ENCODE results near the gene THOC7. TPM values are rescaled to one million over a fixed set of nuclear protein-coding genes. Genes with fewer than 3 reads are reported as not detected.

Gene THOC7
- total and polyA plus RNA-seq, 4 experiments from 2014 or later: 40.2 to 142 (median 62.8) TPM

DNA sequence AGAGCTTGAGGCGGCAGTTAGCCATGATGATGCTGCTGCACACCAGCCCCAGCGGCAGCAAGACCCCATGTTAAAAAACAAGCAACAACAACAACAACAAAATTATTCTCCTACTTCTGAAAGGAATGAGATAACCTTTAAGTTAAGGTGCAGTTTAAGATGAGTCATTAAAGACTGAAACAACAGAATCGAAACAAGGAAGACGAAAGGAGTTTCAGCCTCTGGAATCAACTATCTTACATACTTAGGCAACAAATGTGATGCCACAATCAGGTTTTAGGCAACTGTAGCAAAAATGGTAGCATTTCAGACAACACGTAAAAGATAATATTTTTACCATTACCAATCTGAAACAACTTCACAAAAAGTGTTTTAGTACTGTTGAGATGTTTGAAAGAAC, 36.4 kb upstream of the THOC7 start:
- Mint-ChIP-seq H3K4me3 (no peak overlapping the region), H3K9me3 (peaks cover 0 to 1% (median 0%) of the 10 kb centered on the region in 8 donors), H3K36me3 (peaks cover 32 to 33% of the 10 kb centered on the region in 2 donors), H3K27ac (peak overlapping the region in 4 of 7 donors; percentile 13 to 78 (median 64)), H3K27me3 (no peaks in the 10 kb centered on the region), H3K4me1 (peaks cover 24 to 27% (median 26%) of the 10 kb centered on the region in 4 donors)
- POLR2A ChIA-PET (ENCODE audit: partially characterized antibody): interaction anchor here (0.7 kb wide), 1 partner anchor 12 kb away, joined by 3 read pairs; the partner anchor contains the start of gene SCAANT1
- DNase-seq: no peak
- H3K9me3 ChIP-seq (ENCODE audit: control insufficient read depth in 1 of 2, low read length in 2 of 2): no peaks in the 10 kb centered on the region
- CTCF ChIA-PET (ENCODE audit: partially characterized antibody): no interaction called here
- no peaks in the 10 kb centered on the region for H3K27me3 ChIP-seq (ENCODE audit: insufficient read depth, low read length)
- H3K27ac ChIP-seq (ENCODE audit: low read depth, low read length): no peak overlapping the region
- H3K4me1 ChIP-seq (ENCODE audit: insufficient read depth, low read length): peaks cover 15% of the 10 kb centered on the region
- intact Hi-C loops (cut with micrococcal nuclease): no loop called here
- H3K4me3 ChIP-seq (ENCODE audit: low read length in 2 of 2): no peak overlapping the region
- peaks cover 9% of the 10 kb centered on the region for H3K36me3 ChIP-seq (ENCODE audit: insufficient read depth, low read length)

DNA sequence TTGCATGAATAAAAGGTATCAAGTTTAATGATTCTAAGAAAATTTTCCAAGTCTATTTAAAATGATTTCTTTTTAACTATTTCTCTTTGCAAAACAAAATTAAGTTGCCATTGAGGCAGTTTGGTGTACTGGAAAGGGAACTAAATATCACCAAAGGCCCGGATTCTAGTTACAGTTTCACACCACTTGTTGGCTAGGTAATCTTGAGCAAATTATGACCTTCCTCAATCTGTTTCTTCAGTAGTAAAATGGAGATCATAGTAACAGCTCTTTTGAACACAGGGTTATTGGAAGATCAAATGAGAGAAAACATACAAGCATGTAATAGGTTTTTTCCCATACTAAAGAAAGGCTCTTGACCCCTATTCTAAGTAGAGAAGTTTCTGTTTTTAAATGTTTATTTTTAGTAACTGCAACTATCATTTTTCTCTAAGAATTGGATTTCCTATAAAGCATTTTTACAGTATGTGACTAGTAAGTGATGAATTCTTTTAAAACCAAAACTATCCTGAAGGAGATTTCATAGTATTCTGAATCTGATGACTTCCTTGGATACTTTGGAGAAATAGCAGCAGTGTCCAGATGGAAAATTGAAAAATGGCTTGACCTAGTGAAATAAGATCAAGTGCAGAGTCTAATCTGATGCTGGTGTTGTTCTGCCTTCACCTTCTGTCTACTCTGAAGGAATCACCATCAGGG, 32.9 kb upstream of the THOC7 start:
- Histone ChIP-seq H3K4me3 (ENCODE audit: low read length in 2 of 2) (no peak overlapping the region), H3K4me1 (ENCODE audit: insufficient read depth, low read length) (peaks cover 22% of the 10 kb centered on the region), H3K27me3 (ENCODE audit: insufficient read depth, low read length) (no peaks in the 10 kb centered on the region), H3K36me3 (ENCODE audit: insufficient read depth, low read length) (peaks cover 9% of the 10 kb centered on the region), H3K9me3 (ENCODE audit: control insufficient read depth in 1 of 2, low read length in 2 of 2) (no peaks in the 10 kb centered on the region), H3K27ac (ENCODE audit: low read depth, low read length) (no peak overlapping the region)
- ChIA-PET POLR2A (ENCODE audit: partially characterized antibody) (no interaction called here), CTCF (ENCODE audit: partially characterized antibody) (no interaction called here)
- peaks cover 0 to 1% (median 0%) of the 10 kb centered on the region in 8 donors for H3K9me3 Mint-ChIP-seq
- intact Hi-C loops (cut with micrococcal nuclease): no loop called here
- H3K36me3 Mint-ChIP-seq: peaks cover 27 to 30% of the 10 kb centered on the region in 2 donors
- no peak for DNase-seq
- H3K4me1 Mint-ChIP-seq: peaks cover 41 to 61% (median 52%) of the 10 kb centered on the region in 4 donors
- no peaks in the 10 kb centered on the region for H3K27me3 Mint-ChIP-seq
- H3K4me3 Mint-ChIP-seq: no peak overlapping the region
- peak overlapping the region in 6 of 7 donors; percentile 37 to 79 (median 62) for H3K27ac Mint-ChIP-seq

DNA sequence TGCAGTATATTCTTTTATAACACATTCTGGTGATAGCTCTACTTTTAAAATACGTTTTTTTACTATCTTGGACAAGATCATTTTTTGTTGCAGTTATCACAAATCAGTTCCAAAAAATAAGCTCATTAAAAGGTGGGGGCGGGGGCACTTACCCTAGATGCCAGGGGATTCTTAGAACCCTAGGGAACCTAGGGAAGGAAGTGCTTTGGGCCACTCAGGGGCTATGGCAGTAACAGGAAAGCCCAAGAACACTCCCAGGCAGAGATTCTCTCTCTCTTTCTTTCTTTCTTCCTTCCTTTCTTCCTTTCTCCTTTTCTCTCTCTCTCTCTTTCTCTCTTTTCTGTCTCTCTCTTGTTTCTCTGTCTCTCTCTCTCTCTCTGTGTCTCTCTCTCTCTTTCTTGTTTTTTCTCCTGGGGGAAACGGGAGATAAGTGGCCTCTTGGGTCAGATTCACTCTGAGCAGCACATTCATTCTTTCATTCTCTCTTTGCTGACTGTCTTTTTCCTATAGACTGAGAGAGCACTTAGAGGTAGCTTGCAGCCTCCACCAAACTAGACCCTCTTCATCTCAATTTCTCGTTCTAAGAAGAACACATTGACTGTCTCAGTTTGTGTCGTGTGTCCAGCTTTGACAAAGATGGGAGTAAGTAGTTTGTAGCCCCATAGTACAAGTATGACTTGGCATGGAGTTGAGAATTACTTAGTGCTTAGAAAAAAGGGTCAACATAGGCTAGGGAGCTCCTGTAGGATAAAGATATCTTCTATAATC, 32.0 kb upstream of the THOC7 start:
- Histone ChIP-seq H3K9me3 (ENCODE audit: control insufficient read depth in 1 of 2, low read length in 2 of 2) (no peaks in the 10 kb centered on the region), H3K4me1 (ENCODE audit: insufficient read depth, low read length) (peaks cover 22% of the 10 kb centered on the region), H3K27ac (ENCODE audit: low read depth, low read length) (no peak overlapping the region), H3K36me3 (ENCODE audit: insufficient read depth, low read length) (peaks cover 8% of the 10 kb centered on the region), H3K4me3 (ENCODE audit: low read length in 2 of 2) (no peak overlapping the region), H3K27me3 (ENCODE audit: insufficient read depth, low read length) (no peaks in the 10 kb centered on the region)
- CTCF ChIA-PET (ENCODE audit: partially characterized antibody): interaction anchor here (0.9 kb wide), 1 partner anchor 122 kb away, joined by 3 read pairs; no protein-coding TSS in a partner anchor
- Mint-ChIP-seq H3K27me3 (no peaks in the 10 kb centered on the region), H3K27ac (peak overlapping the region in 5 of 7 donors; percentile 38 to 86 (median 68)), H3K36me3 (peaks cover 25 to 26% of the 10 kb centered on the region in 2 donors), H3K9me3 (peaks cover 0 to 1% (median 0%) of the 10 kb centered on the region in 8 donors), H3K4me1 (peaks cover 42 to 61% (median 52%) of the 10 kb centered on the region in 4 donors), H3K4me3 (peak overlapping the region in 4 of 8 donors; percentile 9 to 63 (median 29))
- POLR2A ChIA-PET (ENCODE audit: partially characterized antibody): no interaction called here
- intact Hi-C loops (cut with micrococcal nuclease): no loop called here
- DNase-seq: no peak

DNA sequence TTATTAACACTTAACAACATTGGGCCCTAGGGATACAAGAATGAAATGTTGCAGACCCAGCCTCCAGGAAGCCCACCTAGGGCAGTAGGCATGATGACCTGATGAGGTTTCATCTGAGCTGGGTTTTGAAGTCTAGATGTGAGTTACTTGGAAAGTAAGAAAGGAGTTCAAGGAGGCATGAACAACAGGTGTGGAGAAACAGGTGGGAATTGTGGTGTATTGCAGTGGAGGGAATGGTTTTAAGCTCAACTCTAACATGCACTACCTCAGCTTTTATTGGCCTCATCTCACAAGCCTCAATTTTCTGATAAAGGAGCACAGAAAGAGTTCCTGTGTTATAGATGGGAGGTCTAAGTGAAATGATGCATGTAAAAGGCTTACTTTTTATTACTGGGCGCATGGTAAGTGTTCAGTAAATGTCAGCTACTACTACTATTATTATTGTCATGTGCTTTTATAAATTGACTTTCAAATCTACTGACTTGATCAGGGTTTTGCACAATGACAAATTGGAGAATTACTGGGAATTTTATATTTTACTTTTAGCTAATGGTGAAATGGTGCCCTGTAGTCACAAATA, 29.3 kb upstream of the THOC7 start:
- H3K27ac Mint-ChIP-seq: peak overlapping the region in 1 of 7 donors; percentile 54
- intact Hi-C loops (cut with micrococcal nuclease): no loop called here

DNA sequence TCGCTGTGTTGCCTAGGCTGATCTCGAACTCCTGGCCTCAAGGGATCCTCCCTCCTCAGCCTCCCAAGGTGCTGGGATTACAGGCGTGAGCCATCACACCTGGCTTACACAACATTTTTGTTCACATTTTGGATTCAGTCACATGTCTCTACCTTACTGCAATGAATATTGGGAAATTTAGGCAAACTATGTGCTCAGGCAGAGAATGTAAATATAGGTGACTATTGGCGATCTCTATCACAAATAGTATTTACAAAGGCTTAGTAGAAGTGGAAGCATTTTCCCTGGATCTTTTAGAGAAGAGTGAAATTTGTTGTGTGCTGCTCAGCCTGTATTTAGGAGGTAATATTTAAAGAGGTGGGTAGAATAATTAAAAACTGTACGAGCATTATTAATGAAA, 27.9 kb upstream of the THOC7 start:
- H3K27me3 Mint-ChIP-seq: no peaks in the 10 kb centered on the region
- H3K4me3 ChIP-seq (ENCODE audit: low read length in 2 of 2): no peak overlapping the region
- no peak overlapping the region for H3K27ac ChIP-seq (ENCODE audit: low read depth, low read length)
- no peaks in the 10 kb centered on the region for H3K9me3 ChIP-seq (ENCODE audit: control insufficient read depth in 1 of 2, low read length in 2 of 2)
- H3K36me3 ChIP-seq (ENCODE audit: insufficient read depth, low read length): no peaks in the 10 kb centered on the region
- H3K4me1 ChIP-seq (ENCODE audit: insufficient read depth, low read length): peaks cover 25% of the 10 kb centered on the region
- ChIA-PET POLR2A (ENCODE audit: partially characterized antibody) (no interaction called here), CTCF (ENCODE audit: partially characterized antibody) (no interaction called here)
- intact Hi-C loops (cut with micrococcal nuclease): no loop called here
- H3K27me3 ChIP-seq (ENCODE audit: insufficient read depth, low read length): no peaks in the 10 kb centered on the region
- H3K4me3 Mint-ChIP-seq: no peak overlapping the region
- DNase-seq: no peak
- peak overlapping the region in 1 of 7 donors; percentile 24 for H3K27ac Mint-ChIP-seq
- H3K4me1 Mint-ChIP-seq: peaks cover 41 to 55% (median 48%) of the 10 kb centered on the region in 4 donors
- peaks cover 10% of the 10 kb centered on the region in 2 donors for H3K36me3 Mint-ChIP-seq
- no peaks in the 10 kb centered on the region for H3K9me3 Mint-ChIP-seq

More for the DNA sequence above, 29.3 kb upstream of the THOC7 start:
- ChIA-PET POLR2A (ENCODE audit: partially characterized antibody) (no interaction called here), CTCF (ENCODE audit: partially characterized antibody) (interaction anchor here (1.2 kb wide), 1 partner anchor 17 kb away, joined by 3 read pairs; no protein-coding TSS in a partner anchor)
- Mint-ChIP-seq H3K27me3 (no peaks in the 10 kb centered on the region), H3K4me3 (no peak overlapping the region), H3K9me3 (no peaks in the 10 kb centered on the region), H3K36me3 (peaks cover 10 to 13% of the 10 kb centered on the region in 2 donors), H3K4me1 (peaks cover 43 to 52% (median 46%) of the 10 kb centered on the region in 4 donors)
- Histone ChIP-seq H3K9me3 (ENCODE audit: control insufficient read depth in 1 of 2, low read length in 2 of 2) (no peaks in the 10 kb centered on the region), H3K4me3 (ENCODE audit: low read length in 2 of 2) (no peak overlapping the region), H3K36me3 (ENCODE audit: insufficient read depth, low read length) (no peaks in the 10 kb centered on the region), H3K27me3 (ENCODE audit: insufficient read depth, low read length) (no peaks in the 10 kb centered on the region), H3K4me1 (ENCODE audit: insufficient read depth, low read length) (peaks cover 22% of the 10 kb centered on the region), H3K27ac (ENCODE audit: low read depth, low read length) (no peak overlapping the region)
- DNase-seq: no peak

DNA sequence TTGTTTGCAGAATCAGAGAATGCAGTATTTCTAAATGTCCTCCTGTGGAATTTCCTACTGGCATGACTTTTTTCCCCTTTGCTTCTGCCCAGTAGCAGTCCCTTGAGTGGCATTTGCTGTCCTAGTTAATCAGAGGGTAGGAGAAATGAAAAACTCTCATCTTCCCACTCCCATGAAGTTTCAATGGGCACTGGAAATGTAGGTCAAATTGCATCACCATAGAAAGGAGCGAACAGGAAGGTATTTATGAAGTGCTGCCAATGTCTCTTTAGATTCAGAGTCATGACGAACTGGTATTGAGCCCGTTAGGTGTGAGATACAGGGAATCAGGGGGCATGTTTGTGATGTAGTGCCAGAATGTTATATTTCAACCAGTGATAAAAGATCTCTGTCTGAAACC, 23.3 kb upstream of the THOC7 start:
- Histone ChIP-seq H3K27ac (ENCODE audit: low read depth, low read length) (no peak overlapping the region), H3K27me3 (ENCODE audit: insufficient read depth, low read length) (no peaks in the 10 kb centered on the region), H3K4me3 (ENCODE audit: low read length in 2 of 2) (no peak overlapping the region), H3K4me1 (ENCODE audit: insufficient read depth, low read length) (peaks cover 5% of the 10 kb centered on the region), H3K36me3 (ENCODE audit: insufficient read depth, low read length) (no peaks in the 10 kb centered on the region), H3K9me3 (ENCODE audit: control insufficient read depth in 1 of 2, low read length in 2 of 2) (no peaks in the 10 kb centered on the region)
- H3K27me3 Mint-ChIP-seq: no peaks in the 10 kb centered on the region
- CTCF ChIA-PET (ENCODE audit: partially characterized antibody): no interaction called here
- POLR2A ChIA-PET (ENCODE audit: partially characterized antibody): no interaction called here
- peak overlapping the region in 3 of 7 donors; percentile 22 to 77 (median 33) for H3K27ac Mint-ChIP-seq
- H3K4me3 Mint-ChIP-seq: no peak overlapping the region
- no peak for DNase-seq
- intact Hi-C loops (cut with micrococcal nuclease): no loop called here
- H3K36me3 Mint-ChIP-seq: peaks cover 3 to 9% of the 10 kb centered on the region in 2 donors
- H3K9me3 Mint-ChIP-seq: no peaks in the 10 kb centered on the region
- H3K4me1 Mint-ChIP-seq: peaks cover 25 to 46% (median 39%) of the 10 kb centered on the region in 4 donors

DNA sequence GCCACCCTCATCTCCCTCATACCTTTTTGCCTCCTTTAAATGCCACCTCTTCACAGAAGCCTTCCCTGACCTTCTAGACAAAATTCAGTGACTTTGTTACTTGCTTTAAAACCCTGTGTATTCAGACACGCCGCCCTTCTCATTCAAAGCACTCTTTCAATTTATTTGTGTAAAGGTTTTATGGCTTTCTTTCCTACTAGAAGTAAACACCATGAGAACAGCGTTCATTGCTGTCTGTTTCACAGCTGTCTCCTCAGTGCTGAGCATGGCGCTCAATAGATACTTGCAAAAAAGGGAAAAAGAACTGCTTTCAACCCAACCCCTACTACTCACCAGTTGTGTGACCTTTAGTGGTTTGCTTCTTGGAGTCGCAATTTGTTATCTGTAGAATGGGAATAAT, 17.0 kb upstream of the THOC7 start:
- no peaks in the 10 kb centered on the region for H3K9me3 Mint-ChIP-seq
- POLR2A ChIA-PET (ENCODE audit: partially characterized antibody): no interaction called here
- peaks cover 47 to 81% (median 59%) of the 10 kb centered on the region in 4 donors for H3K4me1 Mint-ChIP-seq

More for the DNA sequence above, 17.0 kb upstream of the THOC7 start:
- Histone ChIP-seq H3K36me3 (ENCODE audit: insufficient read depth, low read length) (no peaks in the 10 kb centered on the region), H3K9me3 (ENCODE audit: control insufficient read depth in 1 of 2, low read length in 2 of 2) (no peaks in the 10 kb centered on the region), H3K4me1 (ENCODE audit: insufficient read depth, low read length) (peaks cover 39% of the 10 kb centered on the region), H3K4me3 (ENCODE audit: low read length in 2 of 2) (no peak overlapping the region), H3K27ac (ENCODE audit: low read depth, low read length) (no peak overlapping the region), H3K27me3 (ENCODE audit: insufficient read depth, low read length) (no peaks in the 10 kb centered on the region)
- Mint-ChIP-seq H3K4me3 (no peak overlapping the region), H3K27me3 (no peaks in the 10 kb centered on the region), H3K27ac (peak overlapping the region in 2 of 7 donors; percentile 4), H3K36me3 (peaks cover 0 to 2% of the 10 kb centered on the region in 2 donors)
- DNase-seq: no peak
- intact Hi-C loops (cut with micrococcal nuclease): no loop called here
- CTCF ChIA-PET (ENCODE audit: partially characterized antibody): no interaction called here
